ENCODE data around the gene CRHR1. TPM values are rescaled to one million over a fixed set of nuclear protein-coding genes. Genes with fewer than 3 reads are reported as not detected.

The CRHR1 gene
- polyA plus RNA-seq, 1 donor: not detected

DNA sequence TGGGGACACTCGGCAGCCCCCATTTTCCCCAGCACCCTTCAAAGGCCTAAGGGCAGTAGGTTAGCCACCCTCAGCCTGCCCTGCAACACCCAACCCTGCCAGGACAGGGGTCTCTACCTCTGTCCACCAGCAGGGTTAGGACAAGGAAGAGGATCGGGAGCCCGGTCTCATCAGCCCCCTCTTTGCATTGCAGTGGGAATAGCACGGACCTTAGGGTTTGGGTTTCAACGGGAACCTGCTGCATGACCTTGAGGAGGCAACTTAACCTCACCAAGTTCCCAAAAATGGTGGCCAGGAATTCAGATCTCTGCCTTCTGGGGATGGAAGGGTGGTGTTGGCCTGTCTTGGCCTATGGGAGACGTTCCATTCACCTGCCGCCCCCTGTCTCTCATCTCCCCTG lies 40.4 kb downstream of the CRHR1 start:
- DNase-seq: no peak

DNA sequence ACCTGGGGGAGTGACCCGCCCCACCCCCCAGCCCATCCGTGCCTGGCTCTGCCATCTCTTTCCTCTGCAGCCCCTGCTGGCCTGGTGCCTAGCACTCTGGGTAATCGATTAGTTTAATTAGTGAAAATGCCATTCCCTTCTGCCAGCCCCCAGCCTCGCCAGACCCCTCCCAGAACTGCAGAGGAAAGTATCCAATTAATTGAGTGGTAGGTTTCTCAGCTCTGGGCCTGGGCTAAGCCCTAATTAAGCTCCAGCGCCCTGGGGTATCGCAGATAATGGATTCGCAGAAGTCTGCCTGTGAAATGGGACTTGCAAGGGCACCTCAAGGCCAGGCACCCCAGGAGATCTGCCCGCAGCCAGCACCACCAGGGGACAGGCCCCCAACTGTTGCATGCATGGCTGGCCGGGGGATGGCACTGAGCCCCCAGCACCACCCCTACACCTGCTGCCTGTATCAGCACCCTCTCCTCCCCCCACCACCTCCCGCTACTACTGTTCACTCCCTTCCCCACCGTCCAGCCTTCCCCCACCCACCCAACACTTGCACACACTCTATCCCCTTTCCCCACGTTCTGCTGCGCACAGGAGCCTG lies 40.9 kb downstream of the CRHR1 start:
- no peak for DNase-seq

GRCh38 chr17:45825792-45826191 lies 41.7 kb downstream of the CRHR1 start:
- DNase-seq: no peak

DNA sequence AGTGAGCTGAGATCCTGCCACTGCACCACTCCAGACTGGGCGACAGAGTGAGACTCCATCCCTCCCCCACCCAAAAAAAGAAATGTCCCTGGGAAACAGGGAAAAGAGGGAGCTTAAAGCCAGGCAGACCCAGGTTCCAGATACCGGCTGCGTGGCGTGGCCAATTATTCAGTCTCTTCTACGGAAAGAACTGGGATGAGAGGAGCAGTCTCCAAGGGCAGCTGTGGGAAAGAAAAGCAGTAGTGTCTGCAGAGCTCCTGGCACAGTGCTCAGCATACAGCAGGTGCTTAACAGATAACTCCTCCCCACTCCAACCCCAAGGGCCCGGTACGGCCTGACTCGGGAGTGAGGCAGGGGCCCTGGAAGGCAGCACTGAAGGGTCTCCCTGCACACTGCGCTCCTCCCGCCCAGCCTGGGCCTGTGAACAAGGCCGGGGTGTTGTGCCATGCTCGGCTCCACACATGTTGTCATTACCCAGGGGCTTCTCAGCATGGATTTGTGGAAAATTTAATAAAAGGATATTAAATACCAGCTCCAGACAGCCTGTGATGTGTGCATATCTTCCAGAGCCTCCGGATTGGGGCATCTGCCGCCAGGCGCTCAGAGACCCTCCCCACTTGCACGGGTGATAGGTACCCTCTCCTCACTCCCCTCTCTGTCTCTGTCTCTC lies 42.9 kb downstream of the CRHR1 start:
- DNase-seq: no peak

DNA sequence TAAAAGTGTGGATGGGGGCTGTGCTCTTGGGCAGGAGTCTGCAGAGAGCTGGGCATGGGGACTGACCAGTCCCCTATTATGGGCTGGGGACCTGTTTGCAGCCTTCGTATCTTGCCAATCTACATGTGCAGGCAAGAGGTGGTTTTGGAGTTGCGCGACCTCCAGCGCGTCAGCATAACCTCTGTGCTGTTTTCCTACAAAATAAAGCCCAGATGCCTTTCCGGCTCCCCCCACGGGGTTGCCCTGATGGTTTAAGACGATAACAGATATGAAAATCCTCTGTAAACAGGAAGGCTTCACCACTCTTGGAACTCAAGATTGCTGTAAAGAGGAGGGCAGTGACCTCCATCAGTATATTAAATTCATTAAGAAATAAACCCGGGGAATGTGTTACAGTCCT lies 44.1 kb downstream of the CRHR1 start:
- no peak for DNase-seq

DNA sequence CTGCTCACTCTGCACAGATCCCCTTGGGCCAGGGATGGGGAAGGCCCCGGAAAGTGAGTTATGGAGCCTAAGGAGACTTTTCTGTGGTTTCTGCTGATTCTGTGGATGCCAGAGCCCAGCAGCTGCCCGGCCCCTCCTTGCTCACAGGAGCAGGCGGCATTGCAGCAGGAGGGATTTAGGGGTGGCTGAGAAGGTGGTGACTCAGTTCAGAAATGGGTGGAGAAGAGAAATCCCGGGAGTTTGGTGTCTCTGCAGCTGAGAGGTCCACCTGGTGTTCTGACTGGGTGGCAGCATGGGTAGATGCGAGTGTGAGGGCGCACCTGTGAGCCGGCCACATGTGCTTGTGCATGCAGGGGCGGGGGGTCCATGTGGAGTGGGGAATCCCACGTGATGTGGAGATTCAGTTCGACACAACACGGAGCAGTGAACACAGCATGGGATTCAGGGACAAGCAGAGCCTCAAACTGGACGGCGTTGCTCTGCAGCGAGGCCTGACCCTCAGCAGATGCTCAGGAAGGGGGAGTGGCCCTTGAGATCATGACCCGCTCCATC lies 44.5 kb downstream of the CRHR1 start:
- no peak for DNase-seq

- no peak for DNase-seq
These were observed 49.8 kb downstream of the CRHR1 start for GRCh38 chr17:45833920-45834319.

DNA sequence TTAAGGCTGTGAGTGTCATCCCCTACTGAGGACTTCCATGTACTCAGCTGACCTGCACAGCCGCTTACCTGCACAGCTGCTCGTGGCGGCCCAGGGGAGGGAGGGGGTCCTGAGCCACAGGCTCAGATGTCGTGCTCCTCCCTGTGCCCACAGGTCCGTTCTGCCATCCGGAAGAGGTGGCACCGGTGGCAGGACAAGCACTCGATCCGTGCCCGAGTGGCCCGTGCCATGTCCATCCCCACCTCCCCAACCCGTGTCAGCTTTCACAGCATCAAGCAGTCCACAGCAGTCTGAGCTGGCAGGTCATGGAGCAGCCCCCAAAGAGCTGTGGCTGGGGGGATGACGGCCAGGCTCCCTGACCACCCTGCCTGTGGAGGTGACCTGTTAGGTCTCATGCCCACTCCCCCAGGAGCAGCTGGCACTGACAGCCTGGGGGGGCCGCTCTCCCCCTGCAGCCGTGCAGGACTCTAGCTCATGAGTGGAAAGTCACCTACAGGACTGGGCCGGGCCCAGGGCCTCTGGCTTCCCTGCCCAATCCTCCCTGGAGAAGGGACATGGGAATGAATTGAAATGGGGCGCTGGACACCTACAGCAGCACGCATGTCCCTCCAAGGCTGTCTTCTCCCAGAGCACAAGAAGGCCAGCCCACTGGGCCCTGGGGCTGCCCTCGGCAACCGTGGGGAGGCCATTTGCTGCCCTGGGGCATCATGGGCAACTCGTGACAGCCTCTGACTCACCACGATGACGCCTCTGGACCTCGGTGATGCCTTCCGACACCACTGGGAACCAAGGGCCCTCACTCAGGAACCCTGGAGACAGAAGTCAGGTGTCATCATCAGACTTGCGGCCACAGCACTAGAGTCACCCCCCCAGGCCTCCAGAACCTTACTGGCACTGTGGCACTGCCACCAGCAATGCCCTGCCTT lies 50.6 kb downstream of the CRHR1 start:
- no peak for DNase-seq

- DNase-seq: no peak
These were observed 51.4 kb downstream of the CRHR1 start for GRCh38 chr17:45835481-45835880.

DNA sequence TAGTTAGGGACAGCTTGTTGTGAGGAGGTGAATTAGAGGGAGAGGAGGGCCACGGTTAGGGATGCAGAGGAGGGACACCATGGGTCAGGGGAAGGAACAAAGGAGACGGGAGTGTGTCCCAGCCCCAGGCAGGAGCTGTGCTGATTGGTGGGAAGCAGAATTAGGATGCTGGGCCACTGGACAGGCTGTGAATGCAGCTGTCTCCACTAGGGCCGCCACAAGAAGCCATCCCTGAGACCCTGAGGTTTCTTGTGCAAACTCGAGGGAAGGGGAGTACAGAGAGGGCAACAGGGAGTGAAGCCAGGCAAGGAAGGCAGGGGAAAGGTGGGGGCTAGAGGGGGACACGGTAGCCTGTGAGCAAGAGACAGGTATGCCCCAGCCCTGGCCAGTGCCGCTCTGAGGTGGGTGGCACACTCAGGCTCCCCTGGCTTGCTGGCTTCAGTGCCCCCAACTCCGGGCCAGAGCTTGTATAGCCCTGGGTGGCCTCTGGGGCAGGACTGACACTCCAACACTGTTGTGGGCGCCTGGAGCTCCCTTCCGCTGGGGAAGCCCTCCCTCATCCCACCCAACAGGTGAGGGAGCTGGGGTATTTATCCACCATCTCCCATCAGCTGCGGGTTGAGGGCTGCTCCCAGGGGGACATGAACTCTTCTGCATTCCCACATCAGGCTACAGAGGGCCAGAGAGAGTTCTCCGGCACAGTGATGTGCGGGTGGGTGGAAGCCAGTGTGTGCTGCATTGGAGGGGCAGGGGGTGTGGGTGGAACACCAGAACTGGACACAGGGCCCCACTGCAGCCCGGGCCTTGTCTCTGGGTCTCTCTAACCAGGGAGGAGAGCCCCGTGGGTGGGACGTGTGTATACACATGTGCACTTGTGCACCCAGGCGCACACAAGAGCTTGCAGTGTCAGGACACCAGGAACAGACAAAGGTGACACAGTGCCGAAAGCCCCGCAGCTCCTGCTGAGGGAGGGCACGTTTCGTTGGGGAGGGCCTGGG lies 52.2 kb downstream of the CRHR1 start:
- DNase-seq: no peak

DNA sequence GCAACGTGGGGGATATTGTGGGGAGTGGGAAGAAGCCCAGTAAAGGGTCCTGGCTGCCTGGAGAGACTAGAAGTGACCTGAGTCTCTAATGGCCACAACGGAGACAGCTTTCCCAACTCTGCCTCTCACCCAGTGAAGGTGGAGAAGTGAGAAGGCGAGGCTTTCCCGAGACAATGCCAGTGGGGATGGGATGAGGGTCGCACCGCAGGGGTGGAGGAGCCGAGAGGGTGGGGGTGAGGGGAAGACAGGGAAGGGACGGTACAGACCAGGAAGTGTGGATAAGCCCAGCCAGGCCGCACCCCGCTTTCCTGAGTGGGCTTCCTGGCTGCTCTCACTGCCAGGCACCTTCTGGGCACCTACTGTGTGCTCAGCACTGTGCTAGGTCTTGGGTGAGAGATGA lies 53.1 kb downstream of the CRHR1 start:
- DNase-seq: no peak

DNA sequence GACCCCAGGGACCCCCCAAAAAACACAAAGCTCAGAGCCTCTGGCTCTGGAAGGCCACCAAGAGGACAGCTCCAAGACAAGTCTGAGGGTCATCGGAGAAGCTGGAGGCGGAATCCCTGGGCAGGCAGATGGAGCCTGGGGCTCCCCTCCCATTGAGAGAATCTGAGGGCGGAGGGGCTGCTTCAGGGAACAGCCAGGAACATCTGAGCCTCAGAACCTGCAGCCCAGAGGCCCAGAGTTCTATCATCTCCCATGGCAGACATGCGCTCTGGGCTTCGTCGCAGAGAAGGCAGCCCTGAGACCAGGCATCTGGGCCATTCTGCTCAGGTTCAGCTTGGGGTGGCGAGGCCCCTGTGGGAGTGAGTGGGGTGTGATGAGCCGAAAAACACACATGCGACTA lies 53.5 kb downstream of the CRHR1 start:
- no peak for DNase-seq

GRCh38 chr17:45838751-45839295 lies 54.7 kb downstream of the CRHR1 start:
- DNase-seq: no peak

GRCh38 chr17:45839442-45839841 lies 55.3 kb downstream of the CRHR1 start:
- no peak for DNase-seq

DNA sequence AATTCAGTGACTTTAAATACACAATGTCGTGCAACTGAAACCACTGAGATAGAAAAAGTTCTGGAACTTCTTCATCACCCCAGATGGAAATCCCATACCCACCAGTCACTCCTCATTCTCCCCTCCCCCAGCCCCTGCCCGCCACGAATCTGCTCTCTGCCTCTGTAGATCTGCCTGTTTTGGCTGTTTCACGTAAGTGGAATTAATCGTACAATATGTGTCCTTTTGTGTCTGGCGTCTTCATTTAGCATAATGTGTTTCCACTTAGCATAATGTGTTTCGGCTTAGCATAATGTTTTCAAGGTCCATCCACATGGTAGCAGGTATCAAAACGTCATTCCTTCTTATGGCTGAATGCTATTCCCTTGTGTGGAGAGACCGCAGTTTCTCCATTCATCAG lies 57.1 kb downstream of the CRHR1 start:
- DNase-seq: no peak

DNA sequence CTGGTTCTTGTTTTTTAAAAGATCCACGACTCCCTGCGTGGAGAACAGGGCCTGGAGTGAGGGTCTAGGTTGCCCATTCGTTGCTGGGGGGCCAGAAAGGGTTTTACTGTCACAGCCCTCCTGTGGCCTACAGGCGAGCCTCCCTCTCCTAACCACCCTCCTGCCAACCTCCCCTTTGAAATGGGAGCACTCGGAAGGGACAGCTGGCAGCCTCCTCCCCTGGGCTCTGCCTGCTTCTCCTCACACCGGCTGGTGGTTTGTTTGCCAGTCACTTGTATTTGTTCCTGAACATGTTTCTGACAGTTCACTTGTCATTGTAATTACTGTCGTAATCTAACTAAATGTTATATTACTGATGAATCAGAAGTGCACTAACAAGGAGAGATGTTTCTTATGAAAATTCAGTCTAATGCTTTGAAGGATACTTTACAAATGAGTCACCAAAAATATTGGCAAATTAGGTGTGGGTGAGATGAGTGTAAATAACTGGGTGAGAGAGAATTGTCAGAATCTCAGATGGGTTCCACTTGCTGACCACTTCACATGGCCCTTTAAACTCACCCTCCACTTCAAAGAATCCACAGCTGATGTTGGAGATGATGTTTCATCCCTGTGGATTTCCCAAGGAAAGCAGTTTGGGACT lies 57.9 kb downstream of the CRHR1 start:
- DNase-seq: no peak

- no peak for DNase-seq
These were observed 59.6 kb downstream of the CRHR1 start for GRCh38 chr17:45843722-45844121.

DNA sequence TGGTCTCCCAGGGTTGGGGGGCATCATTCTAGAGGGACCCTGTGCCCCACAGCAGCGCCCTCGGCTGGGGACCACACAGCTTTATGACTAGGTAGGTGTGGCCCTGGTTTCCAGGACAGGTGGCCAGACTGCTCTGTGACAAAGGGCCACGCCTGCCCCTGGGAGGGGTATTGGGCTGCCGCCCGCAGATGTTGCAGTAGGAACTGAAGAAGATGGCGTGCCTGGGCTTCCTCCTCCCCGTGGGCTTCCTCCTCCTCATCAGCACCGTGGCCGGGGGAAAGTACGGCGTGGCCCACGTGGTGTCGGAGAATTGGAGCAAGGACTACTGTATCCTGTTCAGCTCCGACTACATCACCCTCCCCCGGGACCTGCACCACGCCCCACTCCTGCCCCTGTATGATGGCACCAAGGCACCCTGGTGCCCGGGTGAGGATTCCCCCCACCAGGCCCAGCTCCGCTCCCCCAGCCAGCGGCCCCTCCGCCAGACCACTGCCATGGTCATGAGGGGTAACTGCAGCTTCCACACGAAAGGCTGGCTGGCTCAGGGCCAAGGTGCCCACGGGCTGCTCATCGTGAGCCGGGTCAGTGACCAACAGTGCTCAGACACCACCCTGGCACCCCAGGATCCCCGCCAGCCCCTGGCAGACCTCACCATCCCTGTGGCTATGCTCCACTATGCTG lies 60.7 kb downstream of the CRHR1 start, which contains the start of gene SPPL2C:
SPPL2C (plus strand) TSS at position 187 of the 681 bp plus-strand sequence; CDS start at position 213, 26 bp downstream.
- DNase-seq: no peak

DNA sequence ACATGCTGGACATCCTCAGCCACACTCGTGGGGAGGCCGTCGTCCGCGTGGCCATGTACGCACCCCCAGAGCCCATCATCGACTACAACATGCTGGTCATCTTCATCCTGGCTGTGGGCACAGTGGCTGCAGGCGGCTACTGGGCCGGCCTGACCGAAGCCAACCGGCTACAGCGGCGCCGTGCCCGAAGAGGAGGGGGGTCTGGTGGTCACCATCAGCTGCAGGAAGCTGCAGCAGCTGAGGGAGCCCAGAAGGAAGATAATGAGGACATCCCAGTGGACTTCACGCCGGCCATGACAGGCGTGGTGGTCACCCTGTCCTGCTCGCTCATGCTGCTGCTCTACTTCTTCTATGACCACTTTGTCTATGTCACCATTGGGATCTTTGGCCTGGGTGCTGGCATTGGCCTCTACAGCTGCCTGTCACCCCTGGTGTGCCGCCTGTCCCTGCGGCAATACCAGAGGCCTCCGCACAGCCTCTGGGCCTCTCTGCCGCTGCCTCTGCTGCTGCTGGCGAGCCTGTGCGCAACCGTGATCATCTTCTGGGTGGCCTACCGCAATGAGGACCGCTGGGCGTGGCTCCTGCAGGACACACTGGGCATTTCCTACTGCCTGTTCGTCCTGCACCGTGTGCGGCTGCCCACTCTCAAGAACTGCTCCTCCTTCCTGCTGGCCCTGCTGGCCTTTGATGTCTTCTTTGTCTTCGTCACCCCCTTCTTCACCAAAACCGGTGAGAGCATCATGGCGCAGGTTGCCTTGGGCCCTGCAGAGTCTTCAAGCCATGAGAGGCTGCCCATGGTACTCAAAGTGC lies 61.5 kb downstream of the CRHR1 start:
- no peak for DNase-seq

- DNase-seq: no peak
These were observed 62.1 kb downstream of the CRHR1 start for GRCh38 chr17:45846223-45846622.

Data from hindlimb muscle (tissue), 1 donor.